ENCODE measurements around the gene TBC1D8.

The TBC1D8 gene

DNA sequence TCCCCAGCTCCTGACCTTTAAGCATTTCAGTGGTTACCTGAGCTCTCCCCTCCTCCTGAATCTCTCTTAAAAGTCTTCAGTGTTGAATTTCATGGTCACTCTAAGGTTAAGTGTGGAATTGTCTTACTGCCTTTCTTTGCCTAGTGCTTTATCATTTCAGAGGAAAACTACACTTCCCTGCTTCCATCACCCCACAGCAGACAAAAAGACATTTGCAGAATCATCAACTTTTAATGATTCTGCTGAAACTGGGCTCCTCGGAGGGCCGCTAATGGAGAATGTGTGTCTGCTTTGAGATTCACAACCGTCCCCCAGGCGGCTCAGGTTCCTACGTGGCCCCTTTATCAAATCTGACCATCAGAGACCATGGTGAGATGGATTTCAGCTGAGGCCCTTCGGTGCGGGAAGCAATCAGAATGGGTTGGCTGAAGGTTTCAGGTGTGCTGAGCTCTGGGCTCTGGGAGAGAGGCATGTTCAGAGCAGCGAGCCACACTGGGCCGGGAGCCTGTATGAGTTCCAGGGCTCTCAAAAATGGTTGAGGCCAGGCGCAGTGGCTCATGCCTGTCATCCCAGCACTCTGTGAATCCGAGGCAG, 41.9 kb upstream of the TBC1D8 start:
- TF ChIP-seq, protein P1, sequence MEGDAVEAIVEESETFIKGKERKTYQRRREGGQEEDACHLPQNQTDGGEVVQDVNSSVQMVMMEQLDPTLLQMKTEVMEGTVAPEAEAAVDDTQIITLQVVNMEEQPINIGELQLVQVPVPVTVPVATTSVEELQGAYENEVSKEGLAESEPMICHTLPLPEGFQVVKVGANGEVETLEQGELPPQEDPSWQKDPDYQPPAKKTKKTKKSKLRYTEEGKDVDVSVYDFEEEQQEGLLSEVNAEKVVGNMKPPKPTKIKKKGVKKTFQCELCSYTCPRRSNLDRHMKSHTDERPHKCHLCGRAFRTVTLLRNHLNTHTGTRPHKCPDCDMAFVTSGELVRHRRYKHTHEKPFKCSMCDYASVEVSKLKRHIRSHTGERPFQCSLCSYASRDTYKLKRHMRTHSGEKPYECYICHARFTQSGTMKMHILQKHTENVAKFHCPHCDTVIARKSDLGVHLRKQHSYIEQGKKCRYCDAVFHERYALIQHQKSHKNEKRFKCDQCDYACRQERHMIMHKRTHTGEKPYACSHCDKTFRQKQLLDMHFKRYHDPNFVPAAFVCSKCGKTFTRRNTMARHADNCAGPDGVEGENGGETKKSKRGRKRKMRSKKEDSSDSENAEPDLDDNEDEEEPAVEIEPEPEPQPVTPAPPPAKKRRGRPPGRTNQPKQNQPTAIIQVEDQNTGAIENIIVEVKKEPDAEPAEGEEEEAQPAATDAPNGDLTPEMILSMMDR (conservative IDR thresholded peaks at IDR 0.05; ENCODE audit: low read depth), result no peak
- H3K27ac ChIP-seq, result no peak overlapping the region
- CTCF ChIA-PET, result no interaction called here
- no peak for DNase-seq (ENCODE audit: low spot score)
- POLR2A ChIA-PET (ENCODE audit: low non-redundant PET), result no interaction called here

DNA sequence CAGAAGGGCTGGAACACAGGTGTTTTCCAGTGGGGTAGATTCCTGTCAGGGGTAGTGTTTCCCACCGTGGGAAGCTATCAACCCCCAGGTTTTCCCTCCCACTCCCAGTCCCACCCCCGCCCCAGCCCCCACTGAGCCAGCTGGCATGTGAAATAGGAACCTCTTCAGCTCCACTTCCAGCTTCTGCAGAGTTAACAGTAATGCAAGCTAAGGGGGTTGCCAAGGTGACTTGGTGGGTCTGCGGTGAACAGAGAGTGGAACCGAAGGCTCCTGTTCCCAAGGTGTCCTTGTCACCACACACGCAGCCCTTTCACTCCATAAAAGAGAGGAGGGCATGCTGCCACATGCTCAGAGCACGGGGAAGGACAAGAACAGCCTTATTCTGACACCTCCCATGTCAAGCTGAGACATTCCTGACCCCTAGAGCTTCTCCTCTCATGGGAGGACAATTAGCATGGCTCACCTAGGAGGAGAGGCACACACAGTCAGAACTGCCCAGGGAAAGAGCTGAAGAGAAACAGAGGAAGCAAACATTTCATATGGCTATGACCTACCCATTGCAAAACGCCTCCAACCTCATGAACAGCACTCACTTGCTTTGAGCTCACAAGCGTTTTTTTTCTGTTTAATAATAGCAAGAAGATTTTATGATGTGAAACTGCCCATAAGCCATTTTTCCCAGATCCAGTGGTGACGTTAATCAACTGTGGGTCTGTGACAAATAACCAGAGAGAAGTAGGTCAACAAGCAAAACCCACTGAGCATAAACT, 39.8 kb upstream of the TBC1D8 start:
- no peak for DNase-seq (ENCODE audit: low spot score)
- H3K27ac ChIP-seq, result no peak overlapping the region
- CTCF ChIA-PET, result interaction anchor here (0.6 to 1.2 kb wide), 3 partner anchors 14 to 769 kb away, joined by 3 to 5 read pairs (median 4); no protein-coding TSS in a partner anchor
- POLR2A ChIA-PET (ENCODE audit: low non-redundant PET), result no interaction called here
- TF ChIP-seq, protein P1 (conservative IDR thresholded peaks at IDR 0.05; ENCODE audit: low read depth), result no peak

DNA sequence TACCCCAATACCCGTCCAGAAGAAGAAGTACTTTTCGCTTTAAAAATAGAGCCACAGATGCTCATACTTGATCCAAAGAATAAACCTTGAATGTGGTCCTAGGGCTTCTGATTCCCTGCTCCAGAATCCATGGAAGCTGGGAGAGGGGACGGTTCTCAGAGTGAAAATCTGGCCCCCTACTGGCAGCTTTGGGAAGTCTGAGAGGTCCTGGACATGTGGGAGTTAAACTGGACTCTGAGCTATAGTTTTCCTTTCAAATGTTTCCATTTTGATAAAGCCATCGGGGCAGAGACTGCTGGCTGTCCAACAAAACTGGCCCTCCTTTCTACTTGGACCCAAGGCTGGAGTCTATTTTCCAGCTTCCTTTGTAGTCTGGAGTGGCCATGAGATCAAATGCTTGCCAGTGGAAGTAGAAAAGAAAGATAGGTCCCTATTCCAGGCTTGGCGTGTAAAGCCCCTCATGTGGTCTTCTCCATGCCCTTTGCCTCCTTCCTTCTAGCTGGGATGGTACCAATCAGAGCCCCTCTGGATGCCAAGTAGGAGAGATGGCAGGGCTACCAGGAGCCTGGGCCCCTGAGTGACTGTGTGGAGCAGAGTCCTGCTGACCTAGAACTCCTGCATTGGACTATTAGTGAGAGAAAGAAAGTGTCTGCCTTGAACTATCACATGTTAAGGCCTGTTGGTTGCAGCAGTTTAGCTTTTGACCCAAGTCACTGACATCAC, 37.7 kb upstream of the TBC1D8 start:
- CTCF ChIA-PET, result interaction anchor here (0.6 to 0.7 kb wide), 3 partner anchors 8 to 17 kb away, joined by 3 to 4 read pairs (median 3); no protein-coding TSS in a partner anchor
- H3K27ac ChIP-seq, result no peak overlapping the region
- TF ChIP-seq, protein P1 (conservative IDR thresholded peaks at IDR 0.05; ENCODE audit: low read depth), result peak; percentile 5
- no peak for DNase-seq (ENCODE audit: low spot score)
- POLR2A ChIA-PET (ENCODE audit: low non-redundant PET), result no interaction called here

DNA sequence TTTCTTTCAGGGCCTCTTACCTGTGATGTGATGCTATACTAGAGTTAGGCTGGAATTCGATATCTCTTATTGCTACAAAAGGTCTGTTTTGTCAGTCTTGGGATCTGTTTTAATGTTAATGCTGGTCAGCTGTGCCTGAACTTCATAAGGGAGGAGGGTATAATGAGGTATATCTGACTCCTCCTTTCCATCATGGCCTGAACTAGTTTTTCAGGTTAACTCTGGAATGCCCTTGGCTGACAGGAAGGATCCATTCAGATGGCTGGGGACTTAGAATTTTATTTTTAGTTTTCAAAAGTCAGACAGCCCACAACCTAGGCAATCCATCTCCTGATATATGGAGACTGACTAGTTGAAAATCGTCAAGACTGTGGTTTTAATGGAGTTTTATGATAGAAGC, 35.9 kb upstream of the TBC1D8 start:
- POLR2A ChIA-PET (ENCODE audit: low non-redundant PET), result no interaction called here
- no peak overlapping the region for H3K27ac ChIP-seq
- TF ChIP-seq, protein P1 (conservative IDR thresholded peaks at IDR 0.05; ENCODE audit: low read depth), result no peak
- CTCF ChIA-PET, result no interaction called here
- DNase-seq (ENCODE audit: low spot score), result no peak

DNA sequence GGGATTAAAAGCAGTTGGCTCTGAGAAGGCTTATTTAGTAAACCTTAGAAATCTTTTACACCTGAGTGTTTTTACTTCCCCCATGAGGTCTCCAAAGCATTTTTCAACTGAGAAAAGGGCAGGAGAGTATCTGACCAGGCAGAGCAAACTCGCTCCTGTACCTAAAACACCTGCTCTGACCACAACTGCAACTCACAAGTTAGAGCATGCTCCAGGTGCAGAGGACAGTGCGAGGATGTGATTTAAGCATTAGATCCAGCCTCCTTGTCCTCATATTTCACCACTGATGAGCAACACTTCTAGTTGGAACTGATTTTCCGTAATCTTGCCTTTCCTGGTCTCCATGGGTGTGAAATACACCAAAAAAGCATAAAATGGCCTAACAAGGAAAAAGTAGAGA, 34.5 kb upstream of the TBC1D8 start:
- TF ChIP-seq, protein P1 (conservative IDR thresholded peaks at IDR 0.05; ENCODE audit: low read depth), result no peak
- ChIA-PET POLR2A (ENCODE audit: low non-redundant PET) (no interaction called here), CTCF (no interaction called here)
- H3K27ac ChIP-seq, result peak overlapping the region; percentile 64
- DNase-seq (ENCODE audit: low spot score), result peak; percentile 71

DNA sequence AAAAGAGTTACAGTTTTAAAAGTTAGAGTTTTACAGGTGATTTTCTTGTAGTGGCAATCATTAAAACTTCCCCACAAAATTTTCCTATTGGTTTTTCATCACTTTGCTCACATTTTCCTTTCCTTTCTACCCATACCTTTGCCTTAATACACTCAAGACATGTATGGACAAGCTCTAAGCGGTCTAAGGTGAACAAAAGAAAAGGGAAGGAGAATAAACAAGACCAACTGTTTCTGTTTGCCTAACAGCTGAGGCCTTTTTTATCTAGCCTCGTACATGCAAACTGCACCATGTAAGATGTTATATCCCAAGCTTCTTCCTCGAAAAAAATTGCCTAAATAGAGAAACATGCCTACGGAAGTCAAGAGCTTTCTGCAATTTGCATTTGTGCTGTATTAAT, 33.9 kb upstream of the TBC1D8 start:
- no peak overlapping the region for H3K27ac ChIP-seq
- ChIA-PET POLR2A (ENCODE audit: low non-redundant PET) (interaction anchor here (1.0 kb wide), 1 partner anchor 35 kb away, joined by 3 read pairs; no protein-coding TSS in a partner anchor), CTCF (interaction anchor here (0.6 to 0.7 kb wide), 3 partner anchors 22 to 1067 kb away, joined by 3 read pairs; partner anchors contain the start of gene CNOT11)
- TF ChIP-seq, protein P1 (conservative IDR thresholded peaks at IDR 0.05; ENCODE audit: low read depth), result no peak
- DNase-seq (ENCODE audit: low spot score), result peak; percentile 67
